Measurements from ENCODE around the gene IGF2. TPM values are rescaled to one million over a fixed set of nuclear protein-coding genes. Genes with fewer than 3 reads are reported as not detected.
A peak's percentile ranks its signal among the peaks of the same experiment; 100 is the strongest.

Gene IGF2, protein sequence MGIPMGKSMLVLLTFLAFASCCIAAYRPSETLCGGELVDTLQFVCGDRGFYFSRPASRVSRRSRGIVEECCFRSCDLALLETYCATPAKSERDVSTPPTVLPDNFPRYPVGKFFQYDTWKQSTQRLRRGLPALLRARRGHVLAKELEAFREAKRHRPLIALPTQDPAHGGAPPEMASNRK
- polyA plus RNA-seq (2011; rRNA removed) (20.3 and 20.4 TPM in 2 replicates), polyA minus RNA-seq (2011; rRNA and poly(A)+ RNA removed) (32.1 and 98.2 TPM in 2 replicates)

DNA sequence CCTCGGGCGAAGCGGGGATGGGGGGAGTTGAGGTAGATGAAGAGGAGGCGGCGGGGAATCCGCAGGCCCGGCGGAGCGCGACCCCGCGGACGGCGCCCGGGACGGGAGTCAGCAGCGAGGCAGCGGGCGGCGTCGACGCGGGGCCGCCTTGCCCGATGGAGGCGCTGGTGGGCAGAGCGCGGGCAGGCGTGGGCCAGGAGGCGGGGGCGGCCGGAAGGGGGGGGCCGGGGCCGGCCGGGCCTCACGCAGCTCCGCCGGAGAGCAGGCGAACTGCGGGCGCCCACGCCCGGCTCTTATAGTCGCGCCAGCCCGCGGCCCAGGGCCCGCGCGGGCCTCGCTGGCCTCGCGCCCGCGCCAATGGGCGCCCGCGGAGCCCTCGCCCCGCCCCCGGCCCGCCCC is at the start of gene IGF2:
Gene IGF2 (minus strand): TSS at position 267 of the 399 bp plus-strand sequence. CDS start 3,866 bp downstream, outside the sequence.
- CTCF ChIA-PET: interaction anchor here (0.8 to 21.8 kb wide), 5 partner anchors 12 to 217 kb away, joined by 3 to 1066 read pairs (median 3); no protein-coding TSS in a partner anchor

GRCh38 chr11:2188745-2189144 is 49.6 kb upstream of the IGF2 start:
- no peak overlapping the region for H3K4me3 ChIP-seq (ENCODE audit: low read depth, low read length)
- POLR2A ChIA-PET: no interaction called here
- no peak for TF ChIP-seq CTCF (IDR thresholded peaks at IDR 0.05; ENCODE audit: insufficient read depth, low read depth, low read length)
- no peaks in the 10 kb centered on the region for H3K36me3 ChIP-seq (ENCODE audit: control insufficient read depth, insufficient read depth, low read length)
- peaks cover 1% of the 10 kb centered on the region for H3K27me3 ChIP-seq (ENCODE audit: control insufficient read depth, insufficient read depth, low read length)
- DNase-seq (ENCODE audit: low read depth): no peak
- CTCF ChIA-PET: no interaction called here

More for the DNA sequence above, at the start of gene IGF2:
- Histone ChIP-seq H3K36me3 (ENCODE audit: control insufficient read depth, insufficient read depth, low read length) (peaks cover 2% of the 10 kb centered on the region), H3K27me3 (ENCODE audit: control insufficient read depth, insufficient read depth, low read length) (peaks cover 20% of the 10 kb centered on the region), H3K4me3 (ENCODE audit: low read depth, low read length) (peak within 1 kb of the TSS; percentile 53)
- POLR2A ChIA-PET: no interaction called here
- no peak for TF ChIP-seq CTCF (IDR thresholded peaks at IDR 0.05; ENCODE audit: insufficient read depth, low read depth, low read length)
- DNase-seq (ENCODE audit: low read depth): no peak

DNA sequence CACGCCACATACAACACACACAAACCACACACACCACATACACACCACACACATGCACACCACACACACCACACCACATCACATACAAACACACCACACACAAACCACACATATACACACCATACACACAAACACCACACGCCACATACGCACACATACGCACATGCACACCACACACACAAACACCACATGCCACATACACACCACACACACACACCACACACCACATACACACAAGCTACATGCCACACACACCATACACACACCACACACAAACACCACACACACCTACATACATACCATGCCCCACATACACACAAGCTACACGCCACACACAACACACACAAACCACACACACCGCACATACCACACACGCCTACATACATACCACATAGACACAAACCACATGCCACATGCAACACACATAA is 48.1 kb upstream of the IGF2 start:
- no peak overlapping the region for H3K4me3 ChIP-seq (ENCODE audit: low read depth, low read length)
- no peak for TF ChIP-seq CTCF (IDR thresholded peaks at IDR 0.05; ENCODE audit: insufficient read depth, low read depth, low read length)
- POLR2A ChIA-PET: no interaction called here
- DNase-seq (ENCODE audit: low read depth): no peak
- CTCF ChIA-PET: interaction anchor here (1.1 to 5.8 kb wide), 6 partner anchors 8 to 344 kb away, joined by 3 to 36 read pairs (median 6); partner anchors contain the start of gene TH
- no peaks in the 10 kb centered on the region for H3K36me3 ChIP-seq (ENCODE audit: control insufficient read depth, insufficient read depth, low read length)
- peaks cover 1% of the 10 kb centered on the region for H3K27me3 ChIP-seq (ENCODE audit: control insufficient read depth, insufficient read depth, low read length)

DNA sequence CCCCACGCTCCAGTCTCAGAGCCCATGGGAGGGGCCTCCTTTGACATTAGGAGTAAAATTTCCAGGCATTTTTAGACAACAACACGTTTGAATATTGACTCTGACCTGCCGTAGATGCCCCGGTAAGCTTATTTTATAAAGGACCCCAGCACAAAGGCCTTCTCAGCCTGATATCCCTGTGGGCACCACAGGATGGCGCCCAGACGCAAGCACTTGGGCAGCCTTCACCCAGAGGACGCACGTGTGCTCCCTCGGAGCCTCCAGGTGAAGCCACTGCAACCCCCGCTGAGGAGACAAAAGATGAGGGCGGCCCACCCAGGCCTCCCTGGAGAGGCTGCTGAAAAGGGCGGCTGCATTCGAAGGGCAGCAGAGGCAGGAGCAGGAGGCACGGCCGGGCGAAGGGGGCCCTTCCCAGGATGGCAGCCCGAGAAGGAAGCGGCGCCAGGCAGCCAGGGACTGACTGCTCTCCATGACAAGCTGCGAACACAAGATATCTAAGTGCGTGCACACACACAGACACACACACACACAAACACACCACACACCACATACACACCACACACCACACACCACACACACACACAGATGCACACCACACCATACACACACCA is 47.6 kb upstream of the IGF2 start:
- H3K36me3 ChIP-seq (ENCODE audit: control insufficient read depth, insufficient read depth, low read length): no peaks in the 10 kb centered on the region
- peak; percentile 46; the same call in 1 of the 2 replicates for TF ChIP-seq CTCF (IDR thresholded peaks at IDR 0.05; ENCODE audit: insufficient read depth, low read depth, low read length)
- POLR2A ChIA-PET: no interaction called here
- no peak overlapping the region for H3K4me3 ChIP-seq (ENCODE audit: low read depth, low read length)
- peaks cover 1% of the 10 kb centered on the region for H3K27me3 ChIP-seq (ENCODE audit: control insufficient read depth, insufficient read depth, low read length)
- CTCF ChIA-PET: interaction anchor here (0.7 to 5.8 kb wide), 7 partner anchors 8 to 345 kb away, joined by 3 to 36 read pairs (median 5); partner anchors contain the start of gene TH
- DNase-seq (ENCODE audit: low read depth): no peak

- ChIA-PET POLR2A (no interaction called here), CTCF (interaction anchor here (0.9 to 5.8 kb wide), 8 partner anchors 9 to 242 kb away, joined by 3 to 36 read pairs (median 4); partner anchors contain the start of gene TSSC4)
- Histone ChIP-seq H3K4me3 (ENCODE audit: low read depth, low read length) (no peak overlapping the region), H3K36me3 (ENCODE audit: control insufficient read depth, insufficient read depth, low read length) (no peaks in the 10 kb centered on the region), H3K27me3 (ENCODE audit: control insufficient read depth, insufficient read depth, low read length) (no peaks in the 10 kb centered on the region; the same call in none of the 2 replicates)
- DNase-seq (ENCODE audit: low read depth): no peak
- no peak for TF ChIP-seq CTCF (IDR thresholded peaks at IDR 0.05; ENCODE audit: insufficient read depth, low read depth, low read length)
Observed at GRCh38 chr11:2185324-2186085, 46.3 kb upstream of the IGF2 start.
